CD1c-positive myeloid dendritic cell (primary cell): ENCODE results near the gene NUDT12.

Experiments used
- DNase-seq: peaks from one replicate; pipeline ENCODE4 v3.0.0-alpha.2; 2016; ENCODE audit errors: extremely low spot score

Gene NUDT12

DNA sequence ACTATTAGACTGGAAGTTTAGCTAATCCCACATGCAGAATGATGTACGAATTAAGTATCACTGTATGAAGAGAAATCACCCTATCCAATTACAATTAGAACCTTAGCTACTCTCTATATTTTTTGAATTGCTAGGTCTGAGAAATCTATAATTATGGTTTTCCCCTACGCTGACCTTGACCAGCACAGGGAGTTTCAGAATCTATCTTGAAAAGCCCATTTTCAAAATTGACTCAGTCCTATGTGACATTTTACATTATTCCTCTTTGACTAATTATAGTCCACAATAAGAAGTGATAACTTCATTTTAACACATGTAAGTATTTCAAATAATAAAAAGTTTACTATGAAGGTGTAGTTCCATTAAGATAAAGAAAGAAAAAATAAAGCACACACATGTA, 21.5 kb downstream of the NUDT12 start:
- DNase-seq = no peak

GRCh38 chr5:103539376-103540330, 22.9 kb downstream of the NUDT12 start:
- no peak for DNase-seq

- no peak for DNase-seq
Measured at GRCh38 chr5:103532086-103532734, 30.4 kb downstream of the NUDT12 start.

- DNase-seq = no peak
Measured at GRCh38 chr5:103526164-103526915, 36.2 kb downstream of the NUDT12 start.

GRCh38 chr5:103525361-103525760, 37.2 kb downstream of the NUDT12 start:
- DNase-seq = no peak

- no peak for DNase-seq
Measured at GRCh38 chr5:103523319-103523718, 39.3 kb downstream of the NUDT12 start.

- DNase-seq = no peak
Measured at GRCh38 chr5:103522586-103522985, 40.0 kb downstream of the NUDT12 start.

DNA sequence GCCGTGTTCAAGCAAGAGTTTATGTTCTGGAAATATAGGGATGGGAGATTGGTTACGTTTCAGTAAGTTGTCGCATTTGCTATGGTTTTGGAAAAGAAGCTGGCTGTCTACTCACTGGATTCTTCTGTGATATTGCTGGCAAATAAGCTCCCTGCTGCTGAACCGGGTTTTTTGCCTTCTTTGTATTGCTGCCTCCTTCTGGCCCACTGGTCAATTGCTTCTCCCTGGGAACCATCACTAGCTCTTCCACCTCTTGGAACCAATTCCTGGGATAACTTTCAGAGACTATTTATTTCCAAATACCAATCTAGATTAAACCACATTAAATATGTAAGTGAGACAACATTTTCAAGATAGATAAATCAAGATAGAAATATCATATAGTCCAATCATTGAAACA, 43.0 kb downstream of the NUDT12 start:
- DNase-seq = no peak

DNA sequence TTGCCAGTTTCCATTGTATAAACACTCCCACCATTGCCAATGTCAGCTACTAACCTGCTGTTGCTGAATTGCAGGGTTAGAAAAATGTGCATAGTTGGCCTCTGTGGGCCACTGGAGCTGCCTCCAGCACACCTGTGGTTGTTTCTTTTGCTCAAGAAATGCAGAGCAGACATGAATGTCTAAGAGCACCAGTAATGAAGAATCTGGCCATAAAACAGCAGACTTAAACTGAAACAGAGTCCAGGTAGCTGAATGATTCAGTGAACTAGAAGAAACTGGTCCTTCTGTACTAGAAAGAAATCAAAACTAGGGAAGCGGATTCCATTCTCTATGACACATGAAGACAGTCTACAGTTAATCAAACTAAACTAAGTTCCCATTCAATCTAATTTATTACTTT, 48.2 kb downstream of the NUDT12 start:
- DNase-seq = no peak

- no peak for DNase-seq
Measured at GRCh38 chr5:103513701-103514100, 48.9 kb downstream of the NUDT12 start.

GRCh38 chr5:103512500-103512899, 50.1 kb downstream of the NUDT12 start:
- no peak for DNase-seq

DNA sequence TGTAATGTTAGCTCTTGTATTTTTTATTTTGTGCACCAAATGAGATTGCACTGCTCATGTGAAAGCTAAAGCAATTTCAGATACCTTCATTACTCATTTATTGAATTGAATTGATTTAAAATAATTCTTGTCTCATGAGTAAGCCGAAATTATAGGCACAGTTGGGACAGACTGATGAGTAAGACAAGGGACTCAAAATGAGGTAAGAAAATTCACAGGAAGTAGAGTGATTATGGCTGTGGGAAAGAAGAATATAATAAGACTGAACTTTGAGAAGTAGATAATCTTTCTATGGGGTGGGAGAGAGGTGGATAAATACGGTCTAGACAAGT, 51.1 kb downstream of the NUDT12 start:
- no peak for DNase-seq

GRCh38 chr5:103510851-103511553, 51.6 kb downstream of the NUDT12 start:
- DNase-seq = no peak

DNA sequence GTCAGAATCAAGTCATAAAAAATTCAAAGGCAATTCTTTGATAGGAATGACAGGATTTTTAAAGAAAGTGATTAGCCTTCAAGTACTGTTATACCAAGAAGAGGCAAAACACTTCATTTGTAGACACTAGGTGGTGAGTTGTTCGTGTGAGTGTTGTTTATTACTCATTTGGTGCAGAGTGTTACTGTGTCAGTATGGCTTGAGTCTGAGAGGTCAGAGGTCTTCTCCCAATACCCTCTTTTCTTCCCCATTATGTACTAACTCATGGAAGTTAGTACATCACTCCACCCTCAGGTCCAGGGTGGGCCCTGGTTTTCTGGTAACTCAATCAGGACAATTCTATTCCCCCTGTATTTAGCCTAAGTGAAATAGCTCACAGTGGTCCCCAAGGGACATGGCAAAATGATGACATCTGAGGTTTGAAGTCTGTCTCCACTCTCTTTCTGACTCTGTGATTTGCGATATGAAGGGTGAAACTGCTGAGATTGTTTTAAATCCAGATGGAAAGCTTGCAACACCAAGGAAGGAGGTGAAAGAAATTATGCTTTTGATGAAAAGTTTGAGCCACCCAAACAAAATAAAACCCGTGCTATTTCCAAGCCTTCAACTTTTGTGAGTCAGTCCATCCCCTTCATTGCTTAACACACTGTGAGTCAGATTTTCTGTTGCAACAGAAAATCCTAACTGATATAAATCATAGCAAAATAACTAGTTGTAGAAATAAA, 56.8 kb downstream of the NUDT12 start:
- DNase-seq = no peak

GRCh38 chr5:103503066-103503465, 59.5 kb downstream of the NUDT12 start:
- DNase-seq = no peak

DNA sequence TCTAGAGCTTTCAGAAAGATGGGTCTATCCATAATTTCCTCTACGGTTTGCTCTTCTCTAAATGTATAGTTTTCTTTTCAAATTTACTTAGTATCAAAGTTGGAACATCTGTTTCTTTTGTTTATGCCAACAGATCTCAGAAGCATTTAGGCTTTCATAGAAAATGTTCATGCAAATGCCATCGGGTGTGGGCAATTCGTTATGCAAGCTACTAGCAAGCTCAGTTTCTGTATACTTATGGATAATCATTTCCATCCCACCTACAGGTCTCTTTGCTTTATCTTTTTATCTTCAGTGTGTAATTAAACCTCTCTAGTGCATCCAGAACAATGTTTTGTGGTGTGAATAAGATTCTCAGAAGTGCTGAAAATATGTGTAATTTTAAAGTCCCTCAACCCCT, 59.9 kb downstream of the NUDT12 start:
- DNase-seq = no peak
